Endodermal cell (in vitro differentiated cells): ENCODE results near the gene PACSIN2. TPM values are rescaled to one million over a fixed set of nuclear protein-coding genes. Genes with fewer than 3 reads are reported as not detected.
"Not testable (repeated sequence)": the region's sequence is repeated elsewhere in the genome, so short reads cannot be mapped to it uniquely, and the experiment has no call there.

Source experiments
- DNase-seq: peaks from one replicate; pipeline ENCODE4 v3.0.0-alpha.2; 2017
- H3K27ac ChIP-seq: 2 replicates; pipeline ENCODE4 v1.5.1; 2013; ENCODE audit warnings: mild to moderate bottlenecking, low read depth, low read length, moderate library complexity
- H3K27me3 ChIP-seq: 2 replicates; pipeline ENCODE4 v1.6.1; 2013; ENCODE audit warnings: mild to moderate bottlenecking, low read length, moderate library complexity; ENCODE audit not compliant: insufficient read depth, control insufficient read depth, poor library complexity, severe bottlenecking
- H3K36me3 ChIP-seq: 2 replicates; pipeline ENCODE4 v1.7.0; 2013; ENCODE audit warnings: mild to moderate bottlenecking, low read length, moderate library complexity; ENCODE audit not compliant: control insufficient read depth, insufficient read depth
- H3K4me1 ChIP-seq: one replicate; pipeline ENCODE4 v1.7.0; 2013; ENCODE audit warnings: low read length; ENCODE audit not compliant: control insufficient read depth, insufficient read depth
- H3K4me3 ChIP-seq: 2 replicates; pipeline ENCODE4 v1.5.1; 2013; ENCODE audit warnings: mild to moderate bottlenecking, low read length, moderate library complexity
- H3K9ac ChIP-seq: 2 replicates; pipeline ENCODE4 v1.6.1; 2013; ENCODE audit warnings: mild to moderate bottlenecking, low read length, moderate library complexity; ENCODE audit not compliant: poor library complexity, severe bottlenecking; ENCODE audit errors: extremely low read depth
- H3K9me3 ChIP-seq: 2 replicates; pipeline ENCODE4 v1.6.1; 2013; ENCODE audit warnings: mild to moderate bottlenecking, low read length, moderate library complexity; ENCODE audit not compliant: control insufficient read depth
- H3K27ac Mint-ChIP-seq: 2 replicates; pipeline ENCODE4 v1.8.0; 2020; ENCODE audit warnings: mixed read lengths
- H3K27me3 Mint-ChIP-seq: 2 replicates; pipeline ENCODE4 v1.8.0; 2021; ENCODE audit warnings: mild to moderate bottlenecking, mixed read lengths; ENCODE audit not compliant: insufficient read depth
- H3K36me3 Mint-ChIP-seq: 2 replicates; pipeline ENCODE4 v1.8.0; 2020; ENCODE audit warnings: low read depth, mixed read lengths
- H3K4me1 Mint-ChIP-seq: 2 replicates; pipeline ENCODE4 v1.8.0; 2020; ENCODE audit warnings: mixed read lengths
- H3K4me3 Mint-ChIP-seq: 2 replicates; pipeline ENCODE4 v1.8.0; 2020; ENCODE audit warnings: mild to moderate bottlenecking, moderate library complexity, mixed read lengths
- H3K9me3 Mint-ChIP-seq: 2 replicates; pipeline ENCODE4 v1.8.0; 2020; ENCODE audit warnings: mild to moderate bottlenecking, mixed read lengths
- WGBS, 2 experiments: methylation state at CpG; one replicate each; pipeline versions ENCODE4 v1.1.5 to v1.1.7; 2013; ENCODE audit warnings: missing lambda C conversion rate in 2 of 2, mixed read lengths in 1 of 2; ENCODE audit not compliant: insufficient coverage in 1 of 2, insufficient read length in 1 of 2; 5-methylcytosine and 5-hydroxymethylcytosine counted together
- total RNA-seq, 2 donors: library from RNA; stranded (reverse); fragmentation: NEBNext Ultra II Directional in 1 of 2; extraction: Animal tissue kit (Norgen Biotek cat#: 25700) in 1 of 2; gene quantifications; 2 replicates in 1 of 2; 3 replicates in 1 of 2; pipeline ENCODE4 v1.2.1, GENCODE V29; 2021
- TF ChIP-seq, protein P1 (sequence below): fragments of 200-600 bp; sonication (generic); conservative IDR thresholded peaks from 2 replicates; pipeline ENCODE4 v1.5.0; 2021; ENCODE audit warnings: antibody characterized with exemption, mild to moderate bottlenecking

The PACSIN2 gene
- total RNA-seq, 2 donors from 2014 or later, result 60.7 to 61.4 TPM

DNA sequence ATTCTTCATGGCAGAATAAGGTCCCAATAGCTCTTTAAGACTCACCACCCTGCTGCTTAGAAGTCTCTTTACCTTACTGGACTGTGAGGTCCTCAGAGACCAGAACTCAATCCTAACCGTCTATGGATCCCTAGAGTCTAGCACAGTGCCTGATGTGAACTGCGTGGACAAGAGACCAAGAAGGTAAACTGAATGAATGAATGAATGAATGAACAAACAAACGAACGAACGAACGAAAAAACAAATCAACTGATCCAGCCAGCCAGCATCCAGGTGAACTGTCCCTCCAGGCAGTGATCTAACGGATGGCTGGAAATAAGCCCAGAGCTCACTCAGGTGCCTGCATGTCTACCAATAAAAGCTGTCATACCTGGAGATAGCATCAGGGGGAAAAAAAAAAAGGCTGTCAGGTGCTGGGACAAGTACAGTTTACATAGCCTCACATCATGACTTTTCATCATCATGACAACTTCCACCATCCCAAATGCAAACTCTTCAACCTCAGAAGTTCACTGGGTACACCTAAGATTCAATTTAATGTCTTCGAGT lies 59.8 kb downstream of the PACSIN2 start:
- H3K27me3 Mint-ChIP-seq, result no peaks in the 10 kb centered on the region
- peaks cover 7% of the 10 kb centered on the region for H3K9me3 Mint-ChIP-seq
- peaks cover 46% of the 10 kb centered on the region for H3K4me1 Mint-ChIP-seq
- no peak overlapping the region for H3K27ac ChIP-seq
- DNase-seq, result no peak
- WGBS, 2 experiments, result 89 to 97% methylated on average over 6 to 8 of the region's 8 CpGs
- H3K4me1 ChIP-seq, result peaks cover 22% of the 10 kb centered on the region
- no peak overlapping the region for H3K9ac ChIP-seq
- no peak overlapping the region for H3K4me3 ChIP-seq
- no peak overlapping the region for H3K4me3 Mint-ChIP-seq
- no peak overlapping the region for H3K27ac Mint-ChIP-seq
- H3K36me3 ChIP-seq, result peaks cover 37% of the 10 kb centered on the region
- no peaks in the 10 kb centered on the region for H3K27me3 ChIP-seq
- peaks cover 13% of the 10 kb centered on the region for H3K9me3 ChIP-seq
- peaks cover 19% of the 10 kb centered on the region for H3K36me3 Mint-ChIP-seq
- TF ChIP-seq, protein P1, sequence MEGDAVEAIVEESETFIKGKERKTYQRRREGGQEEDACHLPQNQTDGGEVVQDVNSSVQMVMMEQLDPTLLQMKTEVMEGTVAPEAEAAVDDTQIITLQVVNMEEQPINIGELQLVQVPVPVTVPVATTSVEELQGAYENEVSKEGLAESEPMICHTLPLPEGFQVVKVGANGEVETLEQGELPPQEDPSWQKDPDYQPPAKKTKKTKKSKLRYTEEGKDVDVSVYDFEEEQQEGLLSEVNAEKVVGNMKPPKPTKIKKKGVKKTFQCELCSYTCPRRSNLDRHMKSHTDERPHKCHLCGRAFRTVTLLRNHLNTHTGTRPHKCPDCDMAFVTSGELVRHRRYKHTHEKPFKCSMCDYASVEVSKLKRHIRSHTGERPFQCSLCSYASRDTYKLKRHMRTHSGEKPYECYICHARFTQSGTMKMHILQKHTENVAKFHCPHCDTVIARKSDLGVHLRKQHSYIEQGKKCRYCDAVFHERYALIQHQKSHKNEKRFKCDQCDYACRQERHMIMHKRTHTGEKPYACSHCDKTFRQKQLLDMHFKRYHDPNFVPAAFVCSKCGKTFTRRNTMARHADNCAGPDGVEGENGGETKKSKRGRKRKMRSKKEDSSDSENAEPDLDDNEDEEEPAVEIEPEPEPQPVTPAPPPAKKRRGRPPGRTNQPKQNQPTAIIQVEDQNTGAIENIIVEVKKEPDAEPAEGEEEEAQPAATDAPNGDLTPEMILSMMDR, result no peak

DNA sequence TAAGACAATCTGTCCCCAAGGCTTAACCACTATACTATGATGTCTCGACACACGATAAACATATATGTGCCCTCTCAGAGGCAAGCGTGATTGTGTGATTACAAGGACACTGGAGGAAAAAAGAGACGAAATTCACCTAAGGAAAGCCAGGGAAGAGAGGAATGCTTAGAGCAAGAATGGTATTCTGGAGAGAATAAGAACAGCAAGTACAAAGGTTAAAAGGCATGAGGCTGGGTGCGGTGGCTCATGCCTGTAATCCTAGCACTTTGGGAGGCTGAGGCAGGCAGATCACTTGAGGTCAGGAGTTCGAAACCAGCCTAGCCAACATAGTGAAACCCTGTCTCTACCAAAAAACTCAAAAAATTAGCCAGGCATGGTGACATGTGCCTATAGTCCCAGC lies 61.2 kb downstream of the PACSIN2 start:
- H3K4me3 Mint-ChIP-seq, H3K4me3 ChIP-seq, H3K27me3 Mint-ChIP-seq, H3K27ac Mint-ChIP-seq, H3K27ac ChIP-seq, H3K9me3 Mint-ChIP-seq, H3K27me3 ChIP-seq, DNase-seq, H3K9ac ChIP-seq: not testable (repeated sequence)
- H3K4me1 ChIP-seq, result peaks cover 14% of the 10 kb centered on the region
- H3K36me3 ChIP-seq, result peaks cover 27% of the 10 kb centered on the region
- Mint-ChIP-seq H3K36me3 (peaks cover 16% of the 10 kb centered on the region), H3K4me1 (peaks cover 36% of the 10 kb centered on the region)
- 92 to 94% methylated on average over 5 to 6 of the region's 6 CpGs for WGBS, 2 experiments
- peaks cover 13% of the 10 kb centered on the region for H3K9me3 ChIP-seq

DNA sequence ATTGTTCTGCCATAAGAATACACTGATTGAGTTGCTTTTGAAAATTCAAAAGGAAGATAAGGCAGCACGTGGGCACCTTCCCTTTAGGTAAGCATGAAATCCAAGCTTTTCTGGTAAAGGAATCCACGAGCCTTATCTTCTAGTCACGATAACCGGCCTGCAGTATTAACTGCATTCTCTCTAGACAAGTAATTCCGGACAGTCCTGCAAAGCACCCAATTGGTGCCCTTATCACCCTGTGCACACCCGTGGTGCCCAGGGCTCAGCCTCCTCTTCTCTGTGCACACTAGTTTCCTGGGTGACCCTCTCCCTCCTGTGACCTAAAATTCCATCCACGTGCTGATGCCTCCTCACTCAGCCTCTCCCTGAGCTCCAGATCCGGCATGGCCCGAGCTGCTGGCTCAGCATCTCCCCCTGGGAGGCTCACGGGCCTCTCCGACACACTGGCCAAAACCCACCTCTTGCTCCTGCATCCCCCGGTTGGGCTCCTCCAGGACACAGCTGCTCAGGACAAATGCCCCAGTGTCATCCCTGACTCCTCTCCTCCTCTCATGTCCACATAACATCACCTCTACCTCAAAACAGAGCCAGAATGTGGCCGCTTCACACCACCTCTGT lies 63.7 kb downstream of the PACSIN2 start:
- no peak overlapping the region for H3K4me3 Mint-ChIP-seq
- H3K4me1 ChIP-seq, result peaks cover 11% of the 10 kb centered on the region
- H3K27ac ChIP-seq, result no peak overlapping the region
- TF ChIP-seq, protein P1, result no peak
- no peaks in the 10 kb centered on the region for H3K27me3 ChIP-seq
- peak overlapping the region; percentile 7 for H3K27ac Mint-ChIP-seq
- H3K9me3 Mint-ChIP-seq, result peaks cover 7% of the 10 kb centered on the region
- peaks cover 15% of the 10 kb centered on the region for H3K36me3 ChIP-seq
- peaks cover 39% of the 10 kb centered on the region for H3K4me1 Mint-ChIP-seq
- peaks cover 9% of the 10 kb centered on the region for H3K9me3 ChIP-seq
- DNase-seq, result no peak
- no peak overlapping the region for H3K4me3 ChIP-seq
- H3K27me3 Mint-ChIP-seq, result no peaks in the 10 kb centered on the region
- peaks cover 16% of the 10 kb centered on the region for H3K36me3 Mint-ChIP-seq
- no peak overlapping the region for H3K9ac ChIP-seq
- WGBS, 2 experiments, result 82 to 85% methylated on average over 13 of the region's 13 CpGs
